ENCODE data around the gene PPARGC1A.

The PPARGC1A gene

GRCh38 chr4:23903859-23904438 is 14.1 kb upstream of the PPARGC1A start:
- no peak for DNase-seq (ENCODE audit: low read depth, low spot score)
- POLR2A ChIA-PET = no interaction called here
- CTCF ChIA-PET = no interaction called here
- no peak for TF ChIP-seq CTCF (IDR thresholded peaks at IDR 0.05; ENCODE audit: insufficient read depth, low read length, missing control alignments)
- H3K4me3 ChIP-seq (ENCODE audit: low read depth, low read length) = no peak overlapping the region

GRCh38 chr4:23902222-23902804 is 12.5 kb upstream of the PPARGC1A start:
- POLR2A ChIA-PET = no interaction called here
- TF ChIP-seq CTCF (IDR thresholded peaks at IDR 0.05; ENCODE audit: insufficient read depth, low read length, missing control alignments) = no peak
- DNase-seq (ENCODE audit: low read depth, low spot score) = no peak

GRCh38 chr4:23900636-23901035 is 10.8 kb upstream of the PPARGC1A start:
- CTCF ChIA-PET = no interaction called here

More at GRCh38 chr4:23902222-23902804, 12.5 kb upstream of the PPARGC1A start:
- CTCF ChIA-PET = interaction anchor here (1.0 kb wide), 2 partner anchors 9 to 1078 kb away, joined by 3 to 4 read pairs; no protein-coding TSS in a partner anchor
- no peak overlapping the region for H3K4me3 ChIP-seq (ENCODE audit: low read depth, low read length)

GRCh38 chr4:23899565-23899964 is 9.7 kb upstream of the PPARGC1A start:
- TF ChIP-seq CTCF (IDR thresholded peaks at IDR 0.05; ENCODE audit: insufficient read depth, low read length, missing control alignments) = no peak
- ChIA-PET POLR2A (no interaction called here), CTCF (no interaction called here)
- H3K4me3 ChIP-seq (ENCODE audit: low read depth, low read length) = no peak overlapping the region
- no peak for DNase-seq (ENCODE audit: low read depth, low spot score)

More at GRCh38 chr4:23900636-23901035, 10.8 kb upstream of the PPARGC1A start:
- POLR2A ChIA-PET = no interaction called here
- no peak for DNase-seq (ENCODE audit: low read depth, low spot score)
- TF ChIP-seq CTCF (IDR thresholded peaks at IDR 0.05; ENCODE audit: insufficient read depth, low read length, missing control alignments) = no peak
- no peak overlapping the region for H3K4me3 ChIP-seq (ENCODE audit: low read depth, low read length)

- DNase-seq (ENCODE audit: low read depth, low spot score) = no peak
Observed at GRCh38 chr4:23897564-23898109, 7.8 kb upstream of the PPARGC1A start.

More at GRCh38 chr4:23897564-23898109, 7.8 kb upstream of the PPARGC1A start:
- H3K4me3 ChIP-seq (ENCODE audit: low read depth, low read length) = no peak overlapping the region
- ChIA-PET CTCF (no interaction called here), POLR2A (no interaction called here)
- TF ChIP-seq CTCF (IDR thresholded peaks at IDR 0.05; ENCODE audit: insufficient read depth, low read length, missing control alignments) = no peak
